ENCODE measurements around the gene NBEAL2.

Gene NBEAL2

DNA sequence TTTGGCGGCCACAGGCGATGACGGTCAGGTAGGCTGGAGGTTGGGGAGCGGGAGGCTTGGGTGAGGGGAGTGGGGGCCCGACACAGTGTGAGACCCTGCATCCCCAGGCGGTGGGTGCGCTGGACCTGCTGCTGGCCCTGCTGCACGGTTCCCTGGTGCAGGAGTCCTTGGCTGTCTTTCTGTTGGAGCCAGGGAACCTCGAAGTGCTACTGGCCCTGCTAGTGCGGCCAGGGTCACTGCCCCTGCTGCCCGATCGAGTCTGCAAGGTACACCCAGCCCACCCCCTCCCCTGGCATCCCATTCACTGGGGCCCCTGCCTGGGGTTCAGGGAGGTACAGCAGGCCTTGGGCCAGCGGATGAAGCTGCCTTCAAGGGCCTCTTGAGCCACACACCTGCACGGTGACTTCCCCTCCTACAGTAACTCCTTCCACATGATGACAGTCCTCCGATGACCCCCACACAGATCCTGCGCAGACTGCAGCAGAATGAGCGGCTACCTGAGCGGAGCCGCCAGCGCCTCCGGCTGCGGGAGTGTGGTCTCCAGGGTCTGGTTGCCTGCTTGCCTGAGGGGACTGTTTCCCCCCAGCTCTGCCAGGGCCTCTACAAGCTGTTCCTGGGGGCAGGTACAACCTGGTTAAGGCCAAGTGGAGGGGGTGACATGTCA is 19.5 kb downstream of the NBEAL2 start:
- H2AFZ ChIP-seq (ENCODE audit: low read length), result no peak overlapping the region

GRCh38 chr3:46999516-47000197 is 20.2 kb downstream of the NBEAL2 start:
- Histone ChIP-seq H3K4me3 (ENCODE audit: low read length in 2 of 2) (no peak overlapping the region), H2BK12ac (ENCODE audit: low read length) (no peak overlapping the region), H2BK15ac (ENCODE audit: low read length) (peak overlapping the region; percentile 37), H3K27me3 (ENCODE audit: control insufficient read depth in 3 of 3, insufficient read depth in 3 of 3, low read depth in 1 of 3, low read length in 3 of 3) (no peaks in the 10 kb centered on the region), H3K36me3 (replicated peaks in 1 of 2; ENCODE audit: control insufficient read depth in 2 of 2, insufficient read depth in 2 of 2, low read length in 2 of 2) (peaks cover 0 to 5% of the 10 kb centered on the region in 2 donors), H2BK5ac (ENCODE audit: low read length) (no peak overlapping the region), H3K4me1 (ENCODE audit: control insufficient read depth in 2 of 2, insufficient read depth in 1 of 2, low read depth in 1 of 2, low read length in 2 of 2) (peaks cover 3 to 4% of the 10 kb centered on the region in 2 donors), H4K91ac (ENCODE audit: low read depth, low read length, poor library complexity) (no peak overlapping the region), H3K23ac (ENCODE audit: low read depth, low read length, poor library complexity) (peak overlapping the region; percentile 86), H2AFZ (ENCODE audit: low read length) (no peak overlapping the region), H2AK5ac (ENCODE audit: low read depth, low read length) (no peak overlapping the region), H3K79me1 (ENCODE audit: low read depth, low read length) (peaks cover 2% of the 10 kb centered on the region), H3K4me2 (ENCODE audit: insufficient read depth, low read length, poor library complexity, severe bottlenecking) (no peak overlapping the region), H2BK120ac (ENCODE audit: low read depth, low read length) (no peak overlapping the region), H3K18ac (ENCODE audit: low read length) (no peak overlapping the region), H3K27ac (replicated peaks; ENCODE audit: low read length) (no peak overlapping the region), H3K4ac (ENCODE audit: low read length) (no peak overlapping the region), H4K8ac (ENCODE audit: low read depth, low read length) (no peak overlapping the region), H3K9ac (ENCODE audit: low read depth, low read length, poor library complexity) (peak overlapping the region; percentile 4), H3K9me3 (replicated peaks in 1 of 2; ENCODE audit: control insufficient read depth in 2 of 2, insufficient read depth in 1 of 2, low read depth in 1 of 2, low read length in 2 of 2) (no peaks in the 10 kb centered on the region), H3K14ac (ENCODE audit: low read length) (no peak overlapping the region)
- no peak for DNase-seq (ENCODE audit: low spot score)
- no CpG with 5 or more reads among the region's 14 CpGs for WGBS, 2 donors (ENCODE audit: extremely low coverage in 2 of 2, insufficient read length in 2 of 2, insufficient replicate concordance in 1 of 2)

More for the DNA sequence above, 19.5 kb downstream of the NBEAL2 start:
- Histone ChIP-seq H3K4me1 (ENCODE audit: control insufficient read depth in 2 of 2, insufficient read depth in 1 of 2, low read depth in 1 of 2, low read length in 2 of 2) (peaks cover 3 to 4% of the 10 kb centered on the region in 2 donors), H3K9me3 (replicated peaks in 1 of 2; ENCODE audit: control insufficient read depth in 2 of 2, insufficient read depth in 1 of 2, low read depth in 1 of 2, low read length in 2 of 2) (no peaks in the 10 kb centered on the region), H3K23ac (ENCODE audit: low read depth, low read length, poor library complexity) (peak overlapping the region; percentile 86), H3K4ac (ENCODE audit: low read length) (peak overlapping the region; percentile 76), H2BK5ac (ENCODE audit: low read length) (peak overlapping the region; percentile 62), H3K14ac (ENCODE audit: low read length) (peak overlapping the region; percentile 47), H4K91ac (ENCODE audit: low read depth, low read length, poor library complexity) (no peak overlapping the region), H2BK12ac (ENCODE audit: low read length) (no peak overlapping the region), H2AK5ac (ENCODE audit: low read depth, low read length) (peak overlapping the region; percentile 95), H2BK15ac (ENCODE audit: low read length) (peak overlapping the region; percentile 65), H4K8ac (ENCODE audit: low read depth, low read length) (no peak overlapping the region), H3K79me1 (ENCODE audit: low read depth, low read length) (peaks cover 2% of the 10 kb centered on the region), H3K36me3 (replicated peaks in 1 of 2; ENCODE audit: control insufficient read depth in 2 of 2, insufficient read depth in 2 of 2, low read length in 2 of 2) (peaks cover 0 to 5% of the 10 kb centered on the region in 2 donors), H3K4me2 (ENCODE audit: insufficient read depth, low read length, poor library complexity, severe bottlenecking) (no peak overlapping the region), H3K9ac (ENCODE audit: low read depth, low read length, poor library complexity) (peak overlapping the region; percentile 73), H3K4me3 (ENCODE audit: low read length in 2 of 2) (no peak overlapping the region), H3K27me3 (ENCODE audit: control insufficient read depth in 3 of 3, insufficient read depth in 3 of 3, low read depth in 1 of 3, low read length in 3 of 3) (no peaks in the 10 kb centered on the region), H2BK120ac (ENCODE audit: low read depth, low read length) (no peak overlapping the region), H3K18ac (ENCODE audit: low read length) (peak overlapping the region; percentile 80), H3K27ac (replicated peaks; ENCODE audit: low read length) (no peak overlapping the region)
- DNase-seq (ENCODE audit: low spot score), result no peak
- no CpG with 5 or more reads among the region's 22 CpGs for WGBS, 2 donors (ENCODE audit: extremely low coverage in 2 of 2, insufficient read length in 2 of 2, insufficient replicate concordance in 1 of 2)

DNA sequence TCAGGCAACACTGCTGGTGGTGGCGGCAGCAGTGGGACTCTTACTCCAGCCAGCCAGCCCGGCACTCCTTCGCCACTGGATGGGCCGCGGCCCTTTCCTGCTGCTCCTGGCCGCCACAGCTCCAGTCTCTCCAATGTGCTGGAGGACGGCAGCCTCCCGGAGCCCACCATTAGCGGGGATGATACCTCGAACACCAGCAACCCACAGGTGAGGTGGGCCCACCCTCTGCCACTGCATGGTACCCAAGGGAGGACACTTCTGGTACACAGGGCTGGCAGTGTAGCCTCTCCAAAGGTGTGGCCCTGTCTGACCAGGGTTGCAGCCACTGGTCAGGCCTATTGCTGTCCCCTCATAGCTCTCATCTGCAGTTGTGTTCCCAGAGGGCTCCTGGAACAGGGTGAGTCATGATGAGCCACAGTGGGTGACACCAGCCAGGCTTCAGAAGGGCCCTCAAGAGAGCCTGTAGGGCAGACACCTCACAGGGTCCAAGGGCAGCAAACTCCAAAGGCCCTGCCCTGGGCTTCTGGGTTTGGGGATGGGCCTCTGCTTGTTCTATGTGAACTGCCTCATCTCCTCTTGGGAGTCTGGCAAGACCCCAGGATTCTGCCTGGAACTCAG is 20.8 kb downstream of the NBEAL2 start:
- Histone ChIP-seq H2BK12ac (ENCODE audit: low read length) (no peak overlapping the region), H3K4ac (ENCODE audit: low read length) (no peak overlapping the region), H3K9me3 (replicated peaks in 1 of 2; ENCODE audit: control insufficient read depth in 2 of 2, insufficient read depth in 1 of 2, low read depth in 1 of 2, low read length in 2 of 2) (no peaks in the 10 kb centered on the region), H3K27me3 (ENCODE audit: control insufficient read depth in 3 of 3, insufficient read depth in 3 of 3, low read depth in 1 of 3, low read length in 3 of 3) (no peaks in the 10 kb centered on the region), H2BK15ac (ENCODE audit: low read length) (no peak overlapping the region), H2BK120ac (ENCODE audit: low read depth, low read length) (no peak overlapping the region), H3K4me2 (ENCODE audit: insufficient read depth, low read length, poor library complexity, severe bottlenecking) (no peak overlapping the region), H3K4me3 (ENCODE audit: low read length in 2 of 2) (no peak overlapping the region), H3K14ac (ENCODE audit: low read length) (no peak overlapping the region), H2AFZ (ENCODE audit: low read length) (no peak overlapping the region), H4K8ac (ENCODE audit: low read depth, low read length) (no peak overlapping the region), H3K9ac (ENCODE audit: low read depth, low read length, poor library complexity) (peak overlapping the region; percentile 4), H3K23ac (ENCODE audit: low read depth, low read length, poor library complexity) (no peak overlapping the region), H3K18ac (ENCODE audit: low read length) (no peak overlapping the region), H2BK5ac (ENCODE audit: low read length) (no peak overlapping the region), H3K79me1 (ENCODE audit: low read depth, low read length) (peaks cover 2% of the 10 kb centered on the region), H3K27ac (replicated peaks; ENCODE audit: low read length) (no peak overlapping the region), H3K4me1 (ENCODE audit: control insufficient read depth in 2 of 2, insufficient read depth in 1 of 2, low read depth in 1 of 2, low read length in 2 of 2) (peaks cover 3 to 4% of the 10 kb centered on the region in 2 donors), H3K36me3 (replicated peaks in 1 of 2; ENCODE audit: control insufficient read depth in 2 of 2, insufficient read depth in 2 of 2, low read length in 2 of 2) (peaks cover 0 to 7% of the 10 kb centered on the region in 2 donors), H2AK5ac (ENCODE audit: low read depth, low read length) (no peak overlapping the region), H4K91ac (ENCODE audit: low read depth, low read length, poor library complexity) (no peak overlapping the region)
- DNase-seq (ENCODE audit: low spot score), result no peak
- WGBS, 2 donors (ENCODE audit: extremely low coverage in 2 of 2, insufficient read length in 2 of 2, insufficient replicate concordance in 1 of 2), result no CpG with 5 or more reads among the region's 10 CpGs
